Measurements from ENCODE around the gene AFAP1L2. TPM values are rescaled to one million over a fixed set of nuclear protein-coding genes. Genes with fewer than 3 reads are reported as not detected.

AFAP1L2 gene
- 10 to 100 TPM in 1 of 2 donors, 1 to 10 TPM in 1; 8.9 to 12.5 TPM for total RNA-seq
- long read RNA-seq, partial matches to known transcripts = 8 of 10 reads
- long read RNA-seq, other reads (novel, unspliced or antisense) = 2 of 10 reads

GRCh38 chr10:114404171-114405010 lies at the start of gene AFAP1L2:
AFAP1L2 (minus strand) TSS chr10:114404502; CDS start chr10:114404455, 47 bp downstream.
- intact Hi-C loops (cut with DNase I, micrococcal nuclease) = loop anchor here in 1 of 2 donors (5.0 kb wide), 1 partner anchor 232 kb away; the partner anchor contains the start of gene CCDC186
- ATAC-seq = peak; percentile 90
- peak in 1 of 2 donors; percentile 67 for DNase-seq

GRCh38 chr10:114453576-114453975 lies 49.3 kb upstream of the AFAP1L2 start:
- no peak for ATAC-seq
- intact Hi-C loops (cut with DNase I, micrococcal nuclease) = no loop called here
- no peak for DNase-seq

- intact Hi-C loops (cut with DNase I, micrococcal nuclease) = no loop called here
- no peak for DNase-seq
- ATAC-seq = no peak
Measured at GRCh38 chr10:114448897-114449296, 44.6 kb upstream of the AFAP1L2 start.

- intact Hi-C loops (cut with DNase I, micrococcal nuclease) = no loop called here
- no peak for DNase-seq
- no peak for ATAC-seq
Measured at GRCh38 chr10:114445332-114445731, 41.0 kb upstream of the AFAP1L2 start.

- DNase-seq = no peak
- intact Hi-C loops (cut with DNase I, micrococcal nuclease) = no loop called here
- ATAC-seq = no peak
Measured at GRCh38 chr10:114444819-114445218, 40.5 kb upstream of the AFAP1L2 start.

GRCh38 chr10:114442091-114442630 lies 37.9 kb upstream of the AFAP1L2 start:
- ATAC-seq (no peak), DNase-seq (no peak)
- intact Hi-C loops (cut with DNase I, micrococcal nuclease) = no loop called here

GRCh38 chr10:114441107-114441506 lies 36.8 kb upstream of the AFAP1L2 start:
- intact Hi-C loops (cut with DNase I, micrococcal nuclease) = no loop called here
- ATAC-seq = no peak

GRCh38 chr10:114437473-114438292 lies 33.4 kb upstream of the AFAP1L2 start:
- ATAC-seq = peak; percentile 35
- intact Hi-C loops (cut with DNase I, micrococcal nuclease) = loop anchor here in 1 of 2 donors (5.0 kb wide), 1 partner anchor 135 kb away; no protein-coding TSS in a partner anchor

More at GRCh38 chr10:114441107-114441506, 36.8 kb upstream of the AFAP1L2 start:
- DNase-seq = no peak

GRCh38 chr10:114436941-114437340 lies 32.6 kb upstream of the AFAP1L2 start:
- intact Hi-C loops (cut with DNase I, micrococcal nuclease) = loop anchor here in 1 of 2 donors (5.0 kb wide), 1 partner anchor 135 kb away; no protein-coding TSS in a partner anchor
- ATAC-seq = no peak
- DNase-seq = no peak

More at GRCh38 chr10:114437473-114438292, 33.4 kb upstream of the AFAP1L2 start:
- no peak for DNase-seq

- ATAC-seq (no peak), DNase-seq (no peak)
- intact Hi-C loops (cut with DNase I, micrococcal nuclease) = no loop called here
Measured at GRCh38 chr10:114432566-114433093, 28.3 kb upstream of the AFAP1L2 start.

GRCh38 chr10:114431414-114432135 lies 27.3 kb upstream of the AFAP1L2 start:
- no peak for DNase-seq
- intact Hi-C loops (cut with DNase I, micrococcal nuclease) = no loop called here

GRCh38 chr10:114430688-114431413 lies 26.5 kb upstream of the AFAP1L2 start:
- DNase-seq (no peak), ATAC-seq (no peak)
- intact Hi-C loops (cut with DNase I, micrococcal nuclease) = no loop called here

More at GRCh38 chr10:114431414-114432135, 27.3 kb upstream of the AFAP1L2 start:
- ATAC-seq = no peak

GRCh38 chr10:114429581-114430335 lies 25.5 kb upstream of the AFAP1L2 start:
- no peak for DNase-seq
- ATAC-seq = no peak
- intact Hi-C loops (cut with DNase I, micrococcal nuclease) = no loop called here

GRCh38 chr10:114427124-114427852 lies 23.0 kb upstream of the AFAP1L2 start:
- intact Hi-C loops (cut with DNase I, micrococcal nuclease) = no loop called here
- DNase-seq = no peak
- no peak for ATAC-seq

GRCh38 chr10:114426476-114426875 lies 22.2 kb upstream of the AFAP1L2 start:
- intact Hi-C loops (cut with DNase I, micrococcal nuclease) = no loop called here
- DNase-seq (no peak), ATAC-seq (no peak)

- no peak for DNase-seq
- no peak for ATAC-seq
- intact Hi-C loops (cut with DNase I, micrococcal nuclease) = no loop called here
Measured at GRCh38 chr10:114420811-114421485, 16.6 kb upstream of the AFAP1L2 start.
